AG04450 (cell line): ENCODE data around the gene LZTS3. TPM values are rescaled to one million over a fixed set of nuclear protein-coding genes. Genes with fewer than 3 reads are reported as not detected.
"Not testable (repeated sequence)": the region's sequence is repeated elsewhere in the genome, so short reads cannot be mapped to it uniquely, and the experiment has no call there.

Experiments used
- CTCF ChIA-PET: fragments of 300-600, 350-600 bp; formaldehyde crosslinking; extraction: SDS; loops from one replicate; lab custom pipeline; 2022; ENCODE audit warnings: antibody characterized with exemption, inconsistent platforms; lab: Charles Lee
- POLR2A ChIA-PET: fragments of 350-600 bp; formaldehyde crosslinking; extraction: SDS; loops from one replicate; lab custom pipeline; 2021; ENCODE audit warnings: antibody characterized with exemption, inconsistent platforms; lab: Yijun Ruan, JAX
- DNase-seq: peaks from one replicate; pipeline ENCODE4 v3.0.0-alpha.2; 2011; ENCODE audit warnings: low read depth, low spot score
- H3K27ac ChIP-seq: one replicate; pipeline ENCODE4 v1.5.1; 2012; ENCODE audit warnings: low read depth, low read length, control low read depth
- H3K27me3 ChIP-seq: one replicate; pipeline ENCODE4 v1.6.0; 2012; ENCODE audit warnings: low read length; ENCODE audit not compliant: control insufficient read depth, insufficient read depth
- H3K4me3 ChIP-seq: 2 replicates; pipeline ENCODE4 v1.5.1; 2011; ENCODE audit warnings: mild to moderate bottlenecking, low read depth, low read length, control low read depth
- H3K9me3 ChIP-seq: 2 replicates; pipeline ENCODE4 v1.5.1; 2012; ENCODE audit warnings: low read length; ENCODE audit not compliant: control insufficient read depth, insufficient read depth
- CTCF ChIP-seq: IDR thresholded peaks from 2 replicates; pipeline ENCODE4 v1.5.1; 2011; ENCODE audit warnings: low read depth, low read length, control low read depth, inconsistent platforms
- polyA plus RNA-seq: library from polyadenylated mRNA; depleted of rRNA; stranded (reverse); fragments of >200 nt; gene quantifications from 2 replicates; pipeline ENCODE4 v1.2.3, GENCODE V29; 2011

The LZTS3 gene
- polyA plus RNA-seq, 1 experiment = 2.0 TPM

DNA sequence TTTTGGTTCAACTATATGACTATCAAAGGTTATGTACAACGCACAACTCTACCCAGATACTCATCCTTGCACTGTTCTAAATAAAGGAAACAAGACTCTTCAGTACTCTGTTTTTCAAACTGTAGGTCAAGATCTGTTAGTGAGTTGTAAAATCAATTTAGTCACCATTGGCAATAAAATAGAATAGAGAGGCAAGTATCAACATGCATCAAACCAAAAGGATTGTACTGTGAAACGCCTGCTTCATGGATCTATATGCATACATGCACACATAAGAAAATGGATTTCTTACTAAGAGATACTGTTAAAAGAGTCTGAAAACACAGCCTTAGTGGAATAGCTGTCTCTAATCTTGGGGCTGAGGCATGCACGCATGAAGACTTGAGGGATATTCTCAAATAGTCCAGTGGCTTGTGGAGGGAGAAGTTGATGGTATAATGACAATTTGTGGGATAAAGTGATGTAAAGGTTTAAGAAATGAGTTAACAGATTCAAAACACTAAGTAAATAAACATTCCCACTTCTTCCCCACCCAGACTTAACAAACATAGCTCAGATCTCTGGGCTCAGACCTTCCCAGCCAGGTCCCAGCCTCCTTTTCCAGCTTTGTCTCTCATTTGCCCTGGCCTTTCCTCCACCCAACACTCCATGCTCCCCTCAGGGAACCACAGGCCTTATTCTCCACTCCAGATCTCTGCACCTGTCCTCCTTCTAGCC is 10.7 kb upstream of the LZTS3 start:
- CTCF ChIA-PET = no interaction called here

DNA sequence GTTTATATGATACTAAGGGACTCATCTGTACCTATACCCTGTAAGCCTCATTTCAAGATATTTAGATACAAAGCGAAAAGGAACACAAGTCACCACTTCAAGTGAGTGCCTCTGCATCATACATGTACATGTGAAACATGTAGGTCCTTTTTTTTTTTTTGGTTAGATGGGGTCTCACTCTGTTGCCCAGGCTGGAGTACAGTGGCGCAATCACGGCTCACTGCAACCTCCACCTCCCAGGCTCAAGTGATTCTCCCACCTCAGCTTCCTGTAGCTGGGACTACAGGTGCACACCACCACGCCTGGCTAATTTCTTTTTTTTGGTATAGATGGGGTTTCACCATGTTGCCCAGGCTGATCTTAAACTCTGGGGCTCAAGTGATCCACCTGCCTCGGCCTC is 9.1 kb upstream of the LZTS3 start:
- CTCF ChIA-PET, H3K27ac ChIP-seq, POLR2A ChIA-PET, DNase-seq, H3K4me3 ChIP-seq, H3K27me3 ChIP-seq, H3K9me3 ChIP-seq: not testable (repeated sequence)

More for the DNA sequence above, 10.7 kb upstream of the LZTS3 start:
- Histone ChIP-seq H3K27ac (no peak overlapping the region), H3K9me3 (no peaks in the 10 kb centered on the region), H3K4me3 (no peak overlapping the region), H3K27me3 (no peaks in the 10 kb centered on the region)
- POLR2A ChIA-PET = no interaction called here
- no peak for TF ChIP-seq CTCF
- DNase-seq = no peak

DNA sequence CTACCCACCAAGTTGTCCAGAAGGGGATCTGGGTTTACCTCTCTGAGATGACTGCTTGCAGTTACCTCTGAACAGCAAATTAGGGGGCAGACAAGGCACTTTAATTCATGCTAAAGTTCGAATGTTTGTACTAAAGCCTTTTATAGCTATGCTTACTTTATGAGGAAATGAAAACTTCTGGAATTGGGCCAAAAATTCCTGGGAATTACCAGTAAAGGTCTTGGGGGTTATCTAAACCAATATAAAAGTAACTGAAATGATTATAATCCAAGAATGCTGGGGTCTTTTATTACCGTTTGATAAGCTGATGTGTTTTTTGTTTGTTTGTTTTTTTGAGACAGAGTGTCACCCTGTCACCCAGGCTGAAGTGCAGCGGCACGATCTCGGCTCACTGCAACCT is 7.9 kb upstream of the LZTS3 start:
- DNase-seq = no peak
- no peak overlapping the region for H3K4me3 ChIP-seq
- H3K9me3 ChIP-seq = no peaks in the 10 kb centered on the region
- no peak for TF ChIP-seq CTCF
- H3K27ac ChIP-seq = no peak overlapping the region
- CTCF ChIA-PET = no interaction called here
- POLR2A ChIA-PET = interaction anchor here (1.0 kb wide), 1 partner anchor 42 kb away, joined by 3 read pairs; no protein-coding TSS in a partner anchor
- H3K27me3 ChIP-seq = no peaks in the 10 kb centered on the region

- Histone ChIP-seq H3K9me3 (no peaks in the 10 kb centered on the region), H3K27me3 (no peaks in the 10 kb centered on the region), H3K4me3 (no peak overlapping the region), H3K27ac (no peak overlapping the region)
- CTCF ChIA-PET = no interaction called here
- POLR2A ChIA-PET = no interaction called here
- TF ChIP-seq CTCF = no peak
- no peak for DNase-seq
Measured at GRCh38 chr20:3180319-3180718, 7.0 kb upstream of the LZTS3 start.

DNA sequence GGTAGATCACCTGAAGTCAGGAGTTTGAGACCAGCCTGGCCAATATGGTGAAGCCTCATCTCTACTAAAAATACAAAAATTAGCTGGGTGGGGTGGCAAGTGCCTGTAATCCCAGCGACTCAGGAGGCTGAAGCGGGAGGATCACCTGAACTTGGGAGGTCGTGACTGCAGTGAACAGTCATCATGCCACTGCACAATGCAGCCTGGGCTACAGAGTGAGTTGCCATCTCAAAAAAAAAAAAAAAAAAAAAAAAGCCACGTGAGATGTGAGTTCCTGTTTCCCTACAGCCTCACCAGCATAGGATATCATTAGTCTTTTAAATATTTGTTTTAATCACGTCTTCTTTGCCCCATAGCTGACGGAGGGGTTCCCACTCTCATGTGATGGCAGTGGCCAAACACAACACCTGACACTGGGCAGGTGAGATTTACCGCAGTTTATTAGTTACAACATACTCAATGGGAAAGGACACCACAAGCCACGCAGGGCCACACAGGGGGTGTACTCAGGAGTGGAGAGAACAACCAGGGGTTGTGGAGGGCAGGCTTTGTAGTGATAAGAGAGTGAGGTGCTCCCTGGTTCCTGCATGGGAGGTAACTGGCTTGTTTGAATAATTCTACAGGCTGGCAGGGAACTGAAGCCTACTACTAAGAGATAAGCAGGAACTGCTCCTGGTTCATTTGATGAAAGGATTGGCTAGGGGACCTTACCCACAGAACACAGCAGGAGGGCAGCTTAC is 4.6 kb upstream of the LZTS3 start:
- no peak overlapping the region for H3K27ac ChIP-seq
- peaks cover 13% of the 10 kb centered on the region for H3K27me3 ChIP-seq
- peaks cover 3% of the 10 kb centered on the region; the same call in 1 of the 2 replicates for H3K9me3 ChIP-seq
- no peak for DNase-seq
- ChIA-PET POLR2A (no interaction called here), CTCF (no interaction called here)
- no peak overlapping the region for H3K4me3 ChIP-seq
- TF ChIP-seq CTCF = no peak
